Hematopoietic multipotent progenitor cell treated with erythropoietin and hydrocortisone succinate and interleukin-3 and kit ligand, for 8 days (in vitro differentiated cells): ENCODE results near the gene TSR3.

Experiments used
- DNase-seq: peaks from one replicate; pipeline ENCODE4 v3.0.0-alpha.2; 2015

Gene TSR3

GRCh38 chr16:1351582-1352362 is at the start of gene TSR3, which contains the start of gene GNPTG:
TSR3 (minus strand) TSS chr16:1351878; CDS start chr16:1351804, 74 bp downstream.
GNPTG (plus strand) TSS chr16:1351931; CDS start chr16:1351966, 35 bp downstream.
- DNase-seq: peak; percentile 90

GRCh38 chr16:1401061-1401757 is 49.5 kb upstream of the TSR3 start:
- no peak for DNase-seq

GRCh38 chr16:1398826-1399581 is 47.3 kb upstream of the TSR3 start:
- no peak for DNase-seq

- DNase-seq: no peak
Measured at GRCh38 chr16:1398351-1398750, 46.7 kb upstream of the TSR3 start.

- no peak for DNase-seq
Measured at GRCh38 chr16:1397779-1398178, 46.1 kb upstream of the TSR3 start.

GRCh38 chr16:1395444-1396031 is 43.9 kb upstream of the TSR3 start:
- DNase-seq: no peak

- DNase-seq: no peak
Measured at GRCh38 chr16:1394367-1394951, 42.8 kb upstream of the TSR3 start.

GRCh38 chr16:1393613-1394176 is 42.0 kb upstream of the TSR3 start:
- DNase-seq: no peak

- no peak for DNase-seq
Measured at GRCh38 chr16:1392826-1393225, 41.1 kb upstream of the TSR3 start.

GRCh38 chr16:1390239-1390779 is 38.6 kb upstream of the TSR3 start:
- DNase-seq: no peak

GRCh38 chr16:1389762-1390161 is 38.1 kb upstream of the TSR3 start:
- DNase-seq: no peak

- no peak for DNase-seq
Measured at GRCh38 chr16:1387331-1387730, 35.7 kb upstream of the TSR3 start.

- no peak for DNase-seq
Measured at GRCh38 chr16:1385232-1385631, 33.6 kb upstream of the TSR3 start.

- DNase-seq: no peak
Measured at GRCh38 chr16:1383556-1383955, 31.9 kb upstream of the TSR3 start.

GRCh38 chr16:1381612-1382406 is 30.1 kb upstream of the TSR3 start:
- no peak for DNase-seq

GRCh38 chr16:1380195-1380594 is 28.5 kb upstream of the TSR3 start:
- DNase-seq: no peak

- peak; percentile 67 for DNase-seq
Measured at GRCh38 chr16:1379304-1380076, 27.8 kb upstream of the TSR3 start.

- peak; percentile 73 for DNase-seq
Measured at GRCh38 chr16:1378804-1379303, 27.2 kb upstream of the TSR3 start.

GRCh38 chr16:1378087-1378803 is 26.6 kb upstream of the TSR3 start:
- no peak for DNase-seq
